Glutamatergic neuron (in vitro differentiated cells): Measurements from ENCODE around the gene SPOCK2. TPM values are rescaled to one million over a fixed set of nuclear protein-coding genes. Genes with fewer than 3 reads are reported as not detected.
A peak's percentile ranks its signal among the peaks of the same experiment; 100 is the strongest.

Source experiments
- DNase-seq: peaks from one replicate; pipeline ENCODE4 v3.0.0; 2022
- H3K27ac Mint-ChIP-seq: one replicate; pipeline ENCODE4 v1.8.0; 2020; ENCODE audit warnings: mild to moderate bottlenecking, mixed read lengths, inconsistent platforms; ENCODE audit not compliant: unreplicated experiment
- H3K27me3 Mint-ChIP-seq: one replicate; pipeline ENCODE4 v1.8.0; 2020; ENCODE audit warnings: mild to moderate bottlenecking, moderate library complexity, mixed read lengths, inconsistent platforms; ENCODE audit not compliant: unreplicated experiment
- H3K36me3 Mint-ChIP-seq: one replicate; pipeline ENCODE4 v1.8.0; 2020; ENCODE audit warnings: mild to moderate bottlenecking, mixed read lengths, inconsistent platforms; ENCODE audit not compliant: unreplicated experiment
- H3K4me1 Mint-ChIP-seq: one replicate; pipeline ENCODE4 v1.8.0; 2020; ENCODE audit warnings: mild to moderate bottlenecking, low read depth, mixed read lengths, inconsistent platforms; ENCODE audit not compliant: unreplicated experiment
- H3K4me3 Mint-ChIP-seq: one replicate; pipeline ENCODE4 v1.8.0; 2020; ENCODE audit warnings: mild to moderate bottlenecking, mixed read lengths, inconsistent platforms; ENCODE audit not compliant: unreplicated experiment
- H3K9me3 Mint-ChIP-seq: one replicate; pipeline ENCODE4 v1.8.0; 2020; ENCODE audit warnings: mild to moderate bottlenecking, moderate library complexity, mixed read lengths, inconsistent platforms; ENCODE audit not compliant: unreplicated experiment
- total RNA-seq: library from RNA; stranded (reverse); fragmentation: NEBNext Ultra II Directional; extraction: Animal tissue kit (Norgen Biotek cat#: 25700); gene quantifications from one replicate; pipeline ENCODE4 v1.2.1, GENCODE V29; 2021; ENCODE audit not compliant: unreplicated experiment
- TF ChIP-seq, protein P1 (sequence below): fragments of 200-600 bp; sonication (generic); IDR thresholded peaks from one replicate; pipeline ENCODE4 v1.5.0; 2021; ENCODE audit not compliant: partially characterized antibody, unreplicated experiment

SPOCK2 gene
- total RNA-seq, 1 donor from 2014 or later = 362 TPM

DNA sequence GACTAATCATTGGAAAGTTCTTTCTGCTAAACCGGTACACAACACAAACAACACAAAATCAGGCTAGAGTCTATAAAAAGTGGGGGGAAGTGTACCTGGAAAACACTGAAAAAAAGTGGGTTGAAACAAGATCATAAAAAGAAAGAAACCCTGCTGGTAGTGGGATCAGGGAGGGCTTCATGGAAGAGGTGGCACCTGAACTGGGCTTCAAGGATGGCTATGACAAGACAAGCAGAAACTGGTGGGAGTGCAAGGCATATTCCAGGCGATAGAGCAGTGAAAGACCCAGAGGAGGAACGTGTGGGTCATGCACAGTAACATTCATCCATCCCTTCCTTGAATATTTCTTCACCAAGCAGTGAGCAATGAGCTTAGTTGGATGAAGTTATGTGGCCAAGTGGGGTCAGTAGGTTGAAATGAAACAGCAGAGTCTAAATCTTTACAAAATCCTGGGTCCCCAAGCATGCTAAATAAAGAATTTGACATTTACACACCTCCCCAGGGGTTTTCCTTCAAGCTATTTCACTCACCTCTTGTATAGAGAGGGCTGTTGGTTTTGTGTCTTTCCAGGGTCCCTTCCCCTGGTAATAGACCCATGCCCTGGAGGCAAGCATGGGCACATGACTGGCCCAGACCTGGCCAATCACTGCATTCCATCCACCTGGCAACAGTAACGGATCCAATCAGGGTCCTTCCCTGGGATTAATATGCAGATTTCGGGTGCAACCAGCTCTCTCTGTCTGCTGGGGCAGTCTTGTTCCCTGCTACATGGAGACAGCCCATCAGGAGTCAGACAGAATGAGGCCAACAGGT is 38.2 kb downstream of the SPOCK2 start:
- TF ChIP-seq, protein P1, sequence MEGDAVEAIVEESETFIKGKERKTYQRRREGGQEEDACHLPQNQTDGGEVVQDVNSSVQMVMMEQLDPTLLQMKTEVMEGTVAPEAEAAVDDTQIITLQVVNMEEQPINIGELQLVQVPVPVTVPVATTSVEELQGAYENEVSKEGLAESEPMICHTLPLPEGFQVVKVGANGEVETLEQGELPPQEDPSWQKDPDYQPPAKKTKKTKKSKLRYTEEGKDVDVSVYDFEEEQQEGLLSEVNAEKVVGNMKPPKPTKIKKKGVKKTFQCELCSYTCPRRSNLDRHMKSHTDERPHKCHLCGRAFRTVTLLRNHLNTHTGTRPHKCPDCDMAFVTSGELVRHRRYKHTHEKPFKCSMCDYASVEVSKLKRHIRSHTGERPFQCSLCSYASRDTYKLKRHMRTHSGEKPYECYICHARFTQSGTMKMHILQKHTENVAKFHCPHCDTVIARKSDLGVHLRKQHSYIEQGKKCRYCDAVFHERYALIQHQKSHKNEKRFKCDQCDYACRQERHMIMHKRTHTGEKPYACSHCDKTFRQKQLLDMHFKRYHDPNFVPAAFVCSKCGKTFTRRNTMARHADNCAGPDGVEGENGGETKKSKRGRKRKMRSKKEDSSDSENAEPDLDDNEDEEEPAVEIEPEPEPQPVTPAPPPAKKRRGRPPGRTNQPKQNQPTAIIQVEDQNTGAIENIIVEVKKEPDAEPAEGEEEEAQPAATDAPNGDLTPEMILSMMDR = no peak
- no peaks in the 10 kb centered on the region for H3K36me3 Mint-ChIP-seq
- no peak overlapping the region for H3K4me3 Mint-ChIP-seq
- H3K27me3 Mint-ChIP-seq = peaks cover 5% of the 10 kb centered on the region
- peaks cover 2% of the 10 kb centered on the region for H3K9me3 Mint-ChIP-seq
- DNase-seq = no peak
- H3K4me1 Mint-ChIP-seq = peaks cover 4% of the 10 kb centered on the region
- H3K27ac Mint-ChIP-seq = no peak overlapping the region

DNA sequence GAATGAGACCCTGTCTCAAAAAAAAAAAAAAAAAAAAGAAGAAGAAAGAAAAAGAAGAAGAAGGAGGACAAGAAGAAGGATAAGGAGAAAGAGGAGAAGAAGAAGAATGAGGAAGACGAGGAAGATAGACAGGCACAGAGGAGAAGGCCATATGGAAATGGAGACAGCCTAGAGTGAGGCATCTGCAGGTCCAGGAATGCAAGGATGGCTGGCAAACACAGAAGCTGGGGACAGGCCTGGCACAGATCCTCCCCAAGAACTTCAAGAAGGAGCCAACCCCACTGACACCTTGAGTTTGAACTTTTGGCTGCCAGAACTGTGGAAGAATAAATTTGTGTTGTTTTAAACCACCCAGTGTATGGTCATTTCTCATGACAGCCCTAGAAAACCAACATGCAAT is 38.9 kb downstream of the SPOCK2 start:
- DNase-seq = no peak
- H3K4me1 Mint-ChIP-seq = peaks cover 4% of the 10 kb centered on the region
- peaks cover 5% of the 10 kb centered on the region for H3K27me3 Mint-ChIP-seq
- no peak overlapping the region for H3K27ac Mint-ChIP-seq
- no peak overlapping the region for H3K4me3 Mint-ChIP-seq
- peaks cover 2% of the 10 kb centered on the region for H3K9me3 Mint-ChIP-seq
- TF ChIP-seq, protein P1 = no peak
- H3K36me3 Mint-ChIP-seq = no peaks in the 10 kb centered on the region

DNA sequence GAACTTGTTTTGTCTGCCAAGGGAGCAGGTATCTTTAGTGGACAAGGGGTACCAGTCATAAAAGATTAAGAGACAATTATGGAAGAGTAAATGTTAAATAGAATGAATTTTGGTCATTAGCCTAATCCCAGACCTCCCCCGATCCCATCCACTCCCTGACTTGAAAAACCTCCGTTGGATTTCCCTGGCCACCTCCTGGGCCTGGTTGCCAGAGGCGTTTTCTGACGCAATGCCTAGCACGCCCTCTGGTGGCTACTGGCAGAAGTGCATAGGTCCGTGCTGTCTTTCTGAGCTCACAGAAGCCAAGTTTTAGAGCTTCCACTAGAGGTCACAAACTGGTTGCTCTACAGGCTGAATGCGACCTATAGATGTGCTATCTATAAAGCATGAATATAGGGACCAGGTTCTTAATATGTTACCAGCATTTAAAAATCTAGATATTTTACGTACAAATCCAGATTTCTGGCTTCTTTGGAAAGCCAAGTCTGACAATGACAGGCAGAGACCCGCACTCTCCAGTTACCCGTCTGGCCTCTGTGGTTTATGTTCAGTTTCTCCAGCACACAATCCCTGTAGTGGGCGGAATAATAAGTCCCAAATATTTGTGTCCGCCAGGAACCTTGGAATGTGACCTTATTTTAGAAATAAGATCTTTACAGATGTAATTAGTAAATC is 39.8 kb downstream of the SPOCK2 start:
- TF ChIP-seq, protein P1 = peak; percentile 100
- peaks cover 5% of the 10 kb centered on the region for H3K27me3 Mint-ChIP-seq

DNA sequence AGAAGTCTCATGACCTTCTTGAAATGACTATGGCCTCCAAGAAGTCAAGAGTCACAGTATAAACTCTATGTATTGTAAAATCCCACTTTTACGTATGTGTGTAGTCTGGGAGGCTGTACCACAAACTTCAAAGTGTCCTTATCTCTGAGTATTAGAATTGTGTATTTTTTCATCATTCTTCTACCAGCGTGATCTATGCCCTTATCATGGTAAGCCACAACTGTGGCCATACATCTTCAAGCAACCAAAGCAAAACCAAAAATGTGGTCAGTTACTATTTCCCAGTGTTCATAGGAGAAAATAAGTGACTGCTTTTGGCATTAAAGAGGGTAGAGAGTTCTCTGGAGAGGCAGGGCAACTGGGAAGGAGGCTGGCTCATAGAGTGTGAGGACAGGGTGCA is 42.8 kb downstream of the SPOCK2 start:
- DNase-seq = no peak
- H3K9me3 Mint-ChIP-seq = peaks cover 2% of the 10 kb centered on the region
- H3K4me1 Mint-ChIP-seq = peaks cover 4% of the 10 kb centered on the region
- H3K27ac Mint-ChIP-seq = no peak overlapping the region
- peaks cover 8% of the 10 kb centered on the region for H3K27me3 Mint-ChIP-seq
- TF ChIP-seq, protein P1 = no peak
- no peak overlapping the region for H3K4me3 Mint-ChIP-seq
- H3K36me3 Mint-ChIP-seq = no peaks in the 10 kb centered on the region

More for the DNA sequence above, 39.8 kb downstream of the SPOCK2 start:
- peak; percentile 92 for DNase-seq
- H3K36me3 Mint-ChIP-seq = no peaks in the 10 kb centered on the region
- peaks cover 4% of the 10 kb centered on the region for H3K4me1 Mint-ChIP-seq
- peaks cover 2% of the 10 kb centered on the region for H3K9me3 Mint-ChIP-seq
- H3K27ac Mint-ChIP-seq = no peak overlapping the region
- no peak overlapping the region for H3K4me3 Mint-ChIP-seq
